NCI-H1417 (cell line): ENCODE measurements around the gene CCT7.

Source experiments
- DNase-seq, 3 experiments: peaks; one replicate each; lab custom pipeline; 2025; lab: John Stamatoyannopoulos, UW

Gene CCT7

DNA sequence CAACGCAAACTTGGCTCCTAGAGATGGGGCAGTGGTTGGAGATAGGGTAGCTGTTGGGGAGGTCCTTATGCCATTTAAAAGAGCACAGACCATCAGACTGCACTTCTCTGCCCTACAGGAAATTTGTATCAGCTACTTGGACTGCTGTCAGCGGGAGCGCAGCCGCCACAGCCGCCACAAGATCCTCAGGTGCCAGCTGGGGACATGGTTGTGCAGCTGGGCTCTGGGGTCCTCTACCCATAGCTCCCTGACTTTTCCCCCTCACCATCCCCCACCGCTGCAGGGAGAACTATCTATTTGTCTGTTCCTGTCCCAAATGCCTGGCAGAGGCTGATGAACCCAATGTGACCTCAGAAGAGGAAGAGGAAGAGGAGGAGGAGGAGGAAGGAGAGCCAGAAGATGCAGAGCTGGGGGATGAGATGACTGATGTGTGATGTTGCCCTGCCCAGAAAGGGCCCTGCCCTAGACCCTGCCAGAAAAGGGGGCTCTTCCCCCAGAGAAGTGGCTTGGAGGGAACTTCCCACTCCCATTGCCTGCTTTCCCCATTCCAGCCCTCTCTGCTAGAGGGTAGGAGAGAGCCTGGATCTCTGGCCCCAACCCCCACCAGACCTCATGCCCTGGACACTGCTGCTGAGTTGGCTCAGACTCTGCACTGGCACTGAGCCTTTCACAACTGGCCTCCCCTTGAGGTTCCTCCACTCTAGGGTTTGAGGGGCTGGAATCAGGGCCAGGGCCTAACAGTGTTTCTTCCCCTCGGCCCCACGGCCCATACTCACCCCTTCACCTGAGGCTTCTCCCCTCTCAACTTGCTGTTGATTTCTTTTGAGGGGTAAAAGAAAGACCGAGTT lies 8.4 kb upstream of the CCT7 start:
- no peak for DNase-seq

DNA sequence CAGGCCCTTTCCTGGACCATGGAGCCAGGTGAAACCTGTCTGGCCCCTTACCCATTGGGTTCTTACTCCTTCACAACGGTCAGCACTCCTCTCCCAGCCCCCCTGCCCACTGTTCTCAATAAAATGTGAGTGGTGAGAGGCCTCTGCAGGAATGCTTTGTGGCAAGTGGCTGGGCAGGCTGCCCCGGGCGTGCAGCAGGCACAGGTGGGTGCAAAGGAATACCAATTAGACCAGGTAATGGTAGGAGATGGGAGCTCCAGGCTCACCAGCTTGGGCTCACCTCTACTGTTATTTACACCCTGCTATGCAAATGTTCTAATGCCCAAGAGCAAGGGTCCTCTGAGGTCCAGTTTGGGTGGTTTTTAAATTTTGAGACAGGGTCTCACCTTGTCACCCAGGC lies 7.0 kb upstream of the CCT7 start:
- no peak for DNase-seq

DNA sequence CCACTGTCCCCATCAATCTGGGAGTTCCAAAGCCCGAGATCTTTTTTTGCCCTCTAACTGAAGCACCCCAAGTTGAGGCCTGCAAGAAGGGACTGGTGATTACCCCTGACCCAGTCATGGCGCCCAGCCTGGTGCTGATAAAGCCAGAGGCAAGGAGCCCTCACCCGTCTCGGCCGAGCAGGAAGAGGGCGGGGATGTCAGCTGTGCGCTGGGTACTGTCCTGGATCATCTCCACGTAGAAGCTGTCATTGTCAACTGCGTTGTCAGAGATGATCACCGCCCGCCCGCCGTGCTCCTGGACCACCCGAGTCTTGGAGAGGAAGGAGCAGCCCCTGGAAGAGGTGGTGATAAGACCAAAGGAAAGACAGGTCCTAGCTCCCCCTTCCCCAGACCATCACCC lies 5.5 kb upstream of the CCT7 start:
- no peak for DNase-seq

DNA sequence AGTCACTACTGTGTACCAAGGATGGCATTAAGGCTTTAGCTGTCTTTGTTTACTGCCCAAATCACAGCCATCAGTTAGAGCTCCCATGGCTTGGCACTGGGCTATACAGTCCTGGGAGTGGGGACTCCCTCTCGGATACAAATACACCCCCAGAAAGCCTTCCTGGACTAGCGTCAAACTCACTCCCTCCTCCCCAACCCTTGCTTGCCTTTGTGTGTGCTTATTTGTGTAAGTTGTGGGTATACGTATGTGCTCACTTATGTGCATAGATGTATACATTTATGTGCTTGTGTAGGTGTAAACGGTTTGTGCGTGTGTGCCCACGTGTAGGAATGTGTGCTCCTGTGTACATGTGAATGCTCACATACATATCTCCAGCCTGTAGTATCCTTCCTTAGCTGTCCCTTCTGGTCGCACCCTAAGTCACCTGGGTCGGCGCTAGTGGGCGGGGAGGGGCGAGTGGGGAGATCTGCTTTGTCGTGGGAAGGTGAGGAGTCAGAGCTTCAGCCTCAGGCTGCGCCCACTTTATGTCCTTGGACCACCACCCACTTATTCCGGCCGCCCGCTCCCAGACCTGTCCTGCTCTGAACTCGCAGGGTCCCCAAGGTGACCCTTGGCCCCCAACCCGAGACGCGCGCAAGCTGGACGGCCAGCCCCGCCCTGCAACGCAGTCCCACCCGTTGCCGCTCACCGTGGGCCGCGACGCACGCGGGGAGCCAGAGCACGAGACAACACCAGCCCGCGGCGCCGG lies 1.5 kb upstream of the CCT7 start:
- DNase-seq: peak in 1 of 3 experiments; percentile 69

DNA sequence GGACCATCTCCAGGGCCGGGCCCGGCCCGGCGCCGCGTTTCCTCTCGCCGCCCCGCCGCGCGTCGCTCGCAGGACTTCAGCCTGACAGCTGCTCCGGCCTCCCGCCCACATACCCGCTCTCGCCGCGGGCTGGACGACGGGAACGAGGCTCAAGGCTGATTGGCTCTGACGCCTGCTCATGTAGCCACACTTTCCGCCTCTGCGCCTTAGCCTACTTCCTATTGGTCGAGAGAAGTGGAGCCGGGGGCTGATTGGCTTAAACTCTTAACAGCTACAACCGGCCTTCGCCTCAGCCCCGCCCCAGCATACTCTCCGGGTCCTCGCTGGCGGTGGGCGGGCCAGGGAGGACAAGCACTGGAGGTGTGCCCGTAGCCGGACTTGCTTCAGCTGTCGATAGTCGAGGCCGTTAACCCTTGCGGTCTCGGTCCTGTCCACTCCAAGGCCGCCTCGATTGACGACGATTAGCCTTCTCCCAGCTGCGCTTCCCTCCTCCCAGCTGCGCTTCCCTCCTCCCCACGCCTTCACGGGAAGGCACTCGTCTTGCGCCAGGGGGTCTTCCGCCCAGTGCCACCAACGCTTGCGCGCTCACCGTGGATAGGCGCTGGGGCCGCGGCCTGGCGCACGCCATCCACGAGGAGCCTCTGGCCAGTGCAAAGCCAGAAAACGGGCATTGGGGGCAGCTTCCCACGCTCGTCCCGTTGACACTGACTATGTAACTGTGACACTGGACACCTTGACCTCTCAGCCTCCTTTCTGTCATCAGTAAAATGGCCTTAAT lies 765 bp upstream of the CCT7 start, which contains the start of gene PRADC1:
Gene PRADC1, minus strand, starts transcription at position 86 of the 778 bp plus-strand sequence. Its CDS starts 79 bp downstream, at position 7.
- peak; percentile 95 to 100 (median 99) for DNase-seq

DNA sequence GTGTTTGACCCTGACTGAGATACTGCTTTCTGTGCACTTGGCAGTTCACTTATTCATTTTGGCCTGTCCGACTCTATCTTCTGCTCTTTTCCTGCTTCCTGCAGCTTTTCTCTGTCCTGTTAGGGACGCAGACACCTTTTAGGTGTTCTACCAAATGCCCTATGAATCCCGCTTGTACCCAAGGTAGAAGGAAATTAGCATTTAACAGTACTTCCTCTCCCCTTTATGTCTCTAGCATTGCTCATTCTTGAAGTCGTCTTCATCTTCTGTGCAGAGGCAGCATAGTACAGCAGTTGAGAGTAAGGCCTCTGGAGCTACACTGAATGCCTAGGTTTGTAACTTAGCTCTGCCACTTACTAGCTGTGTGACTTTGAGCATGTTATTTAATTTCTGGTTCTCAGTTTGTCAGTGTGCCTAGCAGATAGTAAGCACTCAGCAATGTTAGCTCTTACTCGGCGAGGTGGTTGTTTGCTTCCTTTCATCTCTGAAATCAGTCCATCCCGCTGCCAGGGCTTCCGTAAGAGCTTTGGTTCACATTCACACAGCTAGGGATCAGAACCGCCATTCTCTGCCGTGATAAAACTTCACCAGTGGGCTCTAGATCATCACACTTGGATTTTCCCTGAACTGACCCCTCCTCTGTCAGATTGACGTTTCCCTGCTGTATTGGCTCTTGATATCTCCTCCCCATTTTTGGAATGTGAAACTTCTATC lies 1.4 kb downstream of the CCT7 start:
- no peak for DNase-seq

DNA sequence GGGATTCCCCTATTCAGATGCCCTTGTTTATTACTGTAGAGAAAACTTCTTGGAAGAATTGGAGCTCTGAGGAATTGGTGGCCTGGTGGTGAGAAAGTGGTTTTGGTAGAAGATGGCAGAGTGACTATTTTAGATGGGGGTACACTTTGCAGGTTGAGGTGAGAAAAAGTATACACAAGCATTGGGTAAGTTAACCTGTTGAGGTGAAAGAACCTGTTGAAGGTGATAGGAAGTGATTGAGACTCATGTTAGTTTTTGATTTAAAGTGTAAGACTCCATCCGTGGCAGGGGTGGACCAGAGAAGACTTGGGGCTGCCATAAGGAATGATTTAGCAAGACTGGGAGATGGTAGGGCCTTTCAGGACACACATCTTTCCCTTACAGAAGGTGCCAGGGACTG lies 3.1 kb downstream of the CCT7 start:
- DNase-seq: no peak

DNA sequence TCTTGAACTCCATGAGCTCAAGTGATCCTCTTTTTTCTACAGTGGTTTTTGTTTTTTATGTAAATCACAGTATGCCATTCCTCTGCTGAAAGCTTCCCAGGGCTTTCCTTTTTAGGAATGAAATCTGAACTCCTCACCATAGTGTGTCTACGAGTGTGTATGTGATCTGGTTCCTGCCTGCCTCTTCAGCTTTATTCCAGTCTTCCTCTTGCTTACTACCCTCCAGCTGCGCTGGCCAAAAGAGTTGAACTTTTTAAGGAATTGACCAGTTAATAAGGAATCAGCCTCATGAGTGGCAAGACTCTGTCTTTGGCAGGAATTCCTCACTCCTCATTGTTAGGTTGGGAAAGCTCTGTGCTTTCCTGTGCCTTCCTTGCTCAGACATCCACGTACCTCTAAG lies 4.0 kb downstream of the CCT7 start:
- DNase-seq: no peak

DNA sequence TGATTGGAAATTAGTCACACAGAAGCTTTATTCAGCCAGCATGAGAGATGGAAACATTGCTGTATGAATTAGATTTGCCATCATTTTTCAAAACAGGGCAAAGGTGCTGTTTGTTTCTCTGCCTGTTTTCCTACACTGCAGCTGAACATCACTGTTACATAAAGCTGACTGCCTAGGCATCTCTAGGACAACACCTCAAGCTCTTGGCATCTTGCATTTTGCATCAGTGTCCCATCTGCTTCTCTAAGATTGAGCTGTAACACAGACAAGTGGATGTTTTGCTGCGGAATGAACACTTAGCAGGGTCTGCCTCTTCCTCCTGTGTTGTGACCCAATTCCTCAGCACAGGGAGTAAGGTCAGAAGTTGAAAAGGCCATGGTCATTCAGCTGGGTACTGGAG lies 4.9 kb downstream of the CCT7 start:
- DNase-seq: no peak

DNA sequence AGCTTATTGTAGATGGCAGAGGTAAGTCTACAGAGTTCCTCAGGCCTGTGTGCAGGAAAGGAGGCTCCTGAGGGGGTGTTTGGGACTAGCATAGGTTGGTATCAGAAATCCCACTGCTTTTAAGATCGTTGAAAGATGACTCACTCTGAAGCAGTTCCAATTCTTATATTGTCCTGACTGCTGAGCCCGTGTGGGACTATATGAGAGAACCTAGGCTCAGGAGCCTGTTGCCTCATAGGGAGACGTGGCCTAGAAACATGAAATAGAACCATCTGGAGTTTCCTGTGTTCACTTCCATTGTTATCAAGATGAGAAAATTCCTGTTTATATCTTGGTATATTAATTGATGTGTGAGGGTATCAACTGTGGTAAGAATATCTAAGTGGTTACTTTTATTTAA lies 5.7 kb downstream of the CCT7 start:
- DNase-seq: no peak

DNA sequence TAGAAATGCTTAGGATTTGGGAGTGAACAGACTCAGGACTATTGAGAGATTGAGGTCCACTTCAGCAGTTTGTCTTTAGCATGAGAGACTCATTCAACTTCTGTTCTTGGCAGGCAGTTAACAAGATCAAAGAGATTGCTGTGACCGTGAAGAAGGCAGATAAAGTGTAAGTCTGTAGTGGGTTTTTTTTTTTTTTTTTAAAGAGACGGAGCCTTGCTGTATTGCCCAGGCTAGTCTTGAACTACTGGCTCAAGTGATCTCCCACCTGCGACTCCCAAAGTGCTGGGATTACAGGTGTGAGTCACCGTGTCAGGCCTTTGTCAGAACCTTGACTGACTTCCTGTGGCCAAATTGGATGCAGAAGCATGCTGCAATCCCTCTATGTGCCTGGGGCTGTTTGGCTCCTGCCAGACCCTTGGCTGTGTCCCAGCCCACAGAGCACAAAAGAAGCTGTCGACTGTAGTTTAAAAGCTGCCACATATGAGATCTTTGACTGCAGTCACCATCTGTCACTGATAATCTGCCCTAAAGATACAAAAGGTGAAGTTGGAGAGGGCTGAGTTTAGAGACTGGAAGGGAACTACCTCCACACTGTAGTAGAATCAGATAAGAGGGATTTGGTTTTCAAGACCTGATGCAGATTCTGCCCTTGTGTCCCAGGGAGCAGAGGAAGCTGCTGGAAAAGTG lies 9.9 kb downstream of the CCT7 start:
- DNase-seq: peak in 1 of 3 experiments; percentile 14

DNA sequence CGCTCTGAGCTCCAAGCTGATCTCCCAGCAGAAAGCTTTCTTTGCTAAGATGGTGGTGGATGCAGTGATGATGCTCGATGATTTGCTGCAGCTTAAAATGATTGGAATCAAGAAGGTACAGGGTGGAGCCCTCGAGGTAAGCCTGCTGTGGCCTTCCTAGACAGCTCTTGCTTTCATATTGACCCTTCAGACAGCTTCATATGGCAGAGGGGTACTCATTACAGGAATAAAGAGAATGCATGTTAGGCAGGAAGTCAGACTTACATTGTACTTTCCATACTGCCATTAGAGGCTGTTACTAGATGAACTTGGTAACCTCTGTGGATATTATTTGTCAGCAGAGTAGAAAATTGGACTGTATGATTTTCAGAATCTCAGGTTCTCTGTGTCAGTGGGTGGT lies 10.5 kb downstream of the CCT7 start:
- DNase-seq: no peak

DNA sequence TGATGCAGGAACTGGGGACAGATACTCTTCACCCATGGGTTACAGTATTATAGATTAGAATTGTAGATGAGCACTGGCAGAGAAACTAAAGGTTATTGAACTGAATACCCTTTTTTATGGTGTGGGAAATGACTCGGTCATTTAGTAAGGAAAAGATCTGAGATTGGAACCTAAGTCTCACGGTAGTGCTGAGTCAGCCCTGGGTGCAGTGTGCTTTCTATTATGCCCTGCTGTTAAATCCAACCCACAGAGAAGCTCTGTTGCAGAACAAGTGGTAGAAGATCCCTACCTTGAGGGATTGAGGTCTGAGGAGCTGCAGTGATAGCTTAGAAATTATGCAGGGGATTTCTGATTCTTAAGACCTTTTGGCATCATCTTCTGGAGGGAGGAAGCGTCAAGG lies 12.7 kb downstream of the CCT7 start:
- no peak for DNase-seq

DNA sequence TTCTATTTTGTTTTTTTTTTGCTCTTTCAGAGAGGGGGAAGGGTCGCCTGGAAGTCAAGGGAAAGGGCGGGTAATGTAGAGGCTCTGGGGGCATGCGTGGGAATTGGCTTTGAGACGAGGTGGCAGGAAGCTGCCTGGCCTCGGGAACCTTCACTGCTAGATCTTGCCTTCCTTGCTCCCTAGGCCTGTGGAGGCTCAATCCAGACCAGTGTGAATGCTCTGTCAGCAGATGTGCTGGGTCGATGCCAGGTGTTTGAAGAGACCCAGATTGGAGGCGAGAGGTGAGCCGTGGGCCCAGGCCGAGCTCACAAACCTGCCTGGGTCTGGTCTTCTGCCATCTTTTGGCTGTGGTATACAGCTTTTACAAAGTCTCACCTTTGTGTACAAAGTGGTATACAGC lies 15.5 kb downstream of the CCT7 start:
- no peak for DNase-seq

DNA sequence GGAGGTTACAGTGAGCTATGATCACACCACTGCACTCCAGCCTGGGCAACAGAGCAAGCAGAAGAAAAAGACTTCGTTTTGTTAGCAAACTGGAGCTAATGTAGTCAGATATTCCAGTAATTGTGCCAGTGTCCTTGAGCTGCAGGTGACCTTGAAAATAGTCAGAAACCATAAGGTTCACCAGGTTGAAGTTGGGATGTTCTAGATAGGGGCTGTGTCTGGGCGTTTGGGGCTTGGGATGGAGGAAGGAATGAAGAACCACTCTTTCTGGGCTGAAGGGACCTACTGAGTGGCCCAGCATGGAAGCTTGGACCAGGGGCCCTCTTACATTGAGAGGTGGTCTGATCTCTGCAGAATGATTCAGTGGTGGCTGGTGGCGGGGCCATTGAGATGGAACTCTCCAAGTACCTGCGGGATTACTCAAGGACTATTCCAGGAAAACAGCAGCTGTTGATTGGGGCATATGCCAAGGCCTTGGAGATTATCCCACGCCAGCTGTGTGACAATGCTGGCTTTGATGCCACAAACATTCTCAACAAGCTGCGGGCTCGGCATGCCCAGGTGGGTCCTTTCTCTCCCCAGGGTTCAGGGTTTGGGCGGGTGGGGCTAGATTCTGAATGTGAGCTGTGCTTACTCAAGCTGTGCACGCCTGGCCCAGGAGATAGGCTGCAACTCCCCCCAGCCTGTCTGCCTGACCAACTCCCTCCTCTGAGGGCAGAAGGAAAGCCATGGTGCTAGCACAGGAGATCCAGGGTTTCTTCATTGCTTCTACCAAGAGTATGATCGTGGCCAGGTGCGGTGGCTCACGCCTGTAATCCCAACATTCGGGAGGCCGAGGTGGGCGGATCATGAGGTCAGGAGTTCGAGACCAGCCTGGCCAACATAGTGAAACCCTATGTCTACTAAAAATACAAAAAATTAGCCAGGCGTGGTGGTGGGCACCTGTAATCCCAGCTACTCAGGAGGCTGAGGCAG lies 17.1 kb downstream of the CCT7 start:
- DNase-seq: no peak

DNA sequence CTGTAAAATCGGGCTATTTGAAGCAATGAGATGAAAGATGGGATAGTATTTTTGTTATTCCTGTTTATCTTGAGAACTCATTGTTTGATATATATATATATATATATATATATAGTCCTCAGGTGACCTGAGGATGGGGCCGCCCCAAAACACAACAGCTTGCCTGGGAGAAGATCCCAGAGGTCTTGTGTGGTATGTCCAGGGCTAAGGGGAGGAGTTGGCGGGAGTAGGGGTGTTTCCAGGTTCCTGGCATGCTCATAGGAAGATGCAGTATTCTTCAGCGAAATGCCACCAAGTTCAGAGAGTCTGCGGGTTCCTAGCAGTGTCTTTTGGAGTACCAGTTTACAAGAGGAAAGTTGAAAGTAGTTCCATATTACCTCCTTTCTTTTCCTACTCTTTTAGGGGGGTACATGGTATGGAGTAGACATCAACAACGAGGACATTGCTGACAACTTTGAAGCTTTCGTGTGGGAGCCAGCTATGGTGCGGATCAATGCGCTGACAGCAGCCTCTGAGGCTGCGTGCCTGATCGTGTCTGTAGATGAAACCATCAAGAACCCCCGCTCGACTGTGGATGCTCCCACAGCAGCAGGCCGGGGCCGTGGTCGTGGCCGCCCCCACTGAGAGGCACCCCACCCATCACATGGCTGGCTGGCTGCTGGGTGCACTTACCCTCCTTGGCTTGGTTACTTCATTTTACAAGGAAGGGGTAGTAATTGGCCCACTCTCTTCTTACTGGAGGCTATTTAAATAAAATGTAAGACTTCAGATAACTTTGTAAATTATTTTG lies 18.3 kb downstream of the CCT7 start:
- DNase-seq: peak in 1 of 3 experiments; percentile 12

DNA sequence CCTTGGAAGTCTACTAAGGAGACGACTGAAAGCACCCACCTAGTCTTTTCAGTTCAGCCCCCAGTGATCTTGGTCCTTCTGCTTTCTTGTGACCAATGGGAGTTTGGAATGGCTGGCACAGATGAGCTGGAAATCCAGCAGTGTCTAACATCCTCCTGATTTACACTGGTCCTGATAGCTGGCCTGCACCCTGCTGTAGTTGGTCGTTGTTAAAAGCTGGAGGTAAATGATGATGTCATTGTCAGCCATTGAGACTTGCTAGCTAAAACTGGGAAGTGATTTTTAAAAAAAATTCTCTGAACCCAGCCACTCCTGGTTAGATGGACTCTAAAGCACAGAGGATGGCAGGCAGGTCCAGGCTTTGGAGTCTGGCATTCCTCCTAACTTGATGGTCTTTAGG lies 19.3 kb downstream of the CCT7 start:
- DNase-seq: no peak

DNA sequence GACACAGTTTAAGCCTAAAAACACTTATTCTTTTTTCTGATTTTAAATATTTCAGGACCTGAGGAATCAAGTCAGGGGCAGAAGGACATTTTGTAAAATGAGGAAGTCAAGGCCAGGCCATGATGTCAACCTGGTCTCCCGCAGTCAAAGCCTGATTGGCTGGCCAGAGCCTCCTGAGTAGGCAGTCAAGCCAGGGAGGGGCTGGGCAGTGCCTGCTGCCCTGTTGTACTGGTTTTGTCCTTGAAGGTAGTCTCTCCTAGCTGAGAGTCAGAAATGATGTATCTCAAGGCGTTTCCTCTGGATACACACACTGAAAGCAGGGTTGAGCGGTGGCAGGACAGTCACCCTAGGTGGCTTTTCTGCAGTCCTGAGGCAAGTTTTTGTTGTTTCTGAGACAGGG lies 19.8 kb downstream of the CCT7 start:
- DNase-seq: no peak

DNA sequence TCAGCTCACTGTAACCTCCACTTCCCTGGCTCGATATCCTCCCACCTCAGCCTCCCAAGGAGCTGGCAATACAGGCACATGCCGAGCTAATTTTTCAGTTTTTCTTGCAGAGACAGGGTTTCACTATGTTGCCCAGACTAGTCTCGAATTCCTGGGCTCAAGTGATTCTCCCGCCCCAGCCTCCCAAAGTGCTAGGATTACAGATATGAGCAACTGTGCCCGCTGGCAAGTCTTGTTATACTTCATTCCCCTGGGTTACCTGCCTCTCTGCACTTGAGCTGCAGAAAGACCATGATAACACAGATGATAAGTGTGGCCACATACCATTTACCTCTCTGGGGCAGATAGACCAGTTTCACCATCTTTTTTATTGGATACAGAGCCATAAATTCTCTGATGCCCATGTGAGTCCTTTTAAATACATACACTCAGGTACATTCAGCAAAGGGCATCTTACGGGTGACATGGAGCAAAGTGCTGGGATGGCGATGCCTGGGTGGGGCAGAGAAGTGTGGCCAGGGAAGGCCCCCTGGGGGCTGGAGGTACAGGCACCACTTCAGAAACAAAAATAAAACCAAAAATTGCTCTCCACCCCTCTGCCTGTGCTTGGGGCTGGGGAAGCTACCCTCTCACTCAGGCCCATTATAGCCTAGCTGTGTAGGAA lies 20.4 kb downstream of the CCT7 start:
- DNase-seq: peak in 1 of 3 experiments; percentile 36
